Testis (tissue), 3 donors: ENCODE data around the gene CLOCK. TPM values are rescaled to one million over a fixed set of nuclear protein-coding genes. Genes with fewer than 3 reads are reported as not detected.

Experiments used
- DNase-seq: peaks from one replicate; pipeline ENCODE4 v3.0.0-alpha.2; 2019
- H3K27ac ChIP-seq, 2 donors: fragments of 200-600 bp; sonication (generic); one replicate each; pipeline ENCODE4 v1.5.1; 2019
- H3K27me3 ChIP-seq: fragments of 200-600 bp; sonication (generic); one replicate; pipeline ENCODE4 v1.5.1; 2019
- H3K36me3 ChIP-seq: fragments of 200-600 bp; sonication (generic); one replicate; pipeline ENCODE4 v1.5.1; 2017; ENCODE audit warnings: low read depth; ENCODE audit errors: missing control alignments
- H3K4me1 ChIP-seq: fragments of 200-600 bp; sonication (generic); one replicate; pipeline ENCODE4 v1.5.1; 2019
- H3K4me3 ChIP-seq, 2 donors: fragments of 200-600 bp; sonication (generic); one replicate each; pipeline ENCODE4 v1.5.1; 2017 to 2019
- H3K9me3 ChIP-seq: fragments of 200-600 bp; sonication (generic); one replicate; pipeline ENCODE4 v1.5.1; 2017
- POLR2A ChIP-seq: fragments of 450-650 bp; IDR thresholded peaks from one replicate; pipeline ENCODE4 v1.6.1; 2017; ENCODE audit warnings: antibody characterized with exemption, mild to moderate bottlenecking, moderate library complexity
- WGBS, 2 donors: methylation state at CpG; one replicate each; pipeline ENCODE4 v1.1.5; 2018; 5-methylcytosine and 5-hydroxymethylcytosine counted together
- intact Hi-C: fragments of 100-400 bp; cut with DNase I; formaldehyde crosslinking; loops from one replicate; pipeline ENCODE4 v1.15.1; 2023; ENCODE audit warnings: low total_unique reads
- polyA plus RNA-seq: library from polyadenylated mRNA; stranded (reverse); fragments of 350-450 nt; fragmentation: Illumina TruSeq; extraction: RNeasy Lipid Tissue Mini Kit (QIAGEN cat#74804); gene quantifications from one replicate; pipeline ENCODE4 v1.2.3, GENCODE V29; 2014; ENCODE audit warnings: low read depth, low replicate concordance; ENCODE audit not compliant: insufficient read depth
- total RNA-seq, 2 donors: library from RNA; depleted of rRNA; stranded (reverse); fragments of >200 nt; gene quantifications; one replicate each; pipeline ENCODE4 v1.2.3, GENCODE V29; 2016
- TF ChIP-seq, protein P1 (sequence below), 3 experiments: fragments of 450-650 bp in 2 of 3; fragments of 200-600 bp in 1 of 3; sonication (generic) in 1 of 3; IDR thresholded peaks; one replicate each; pipeline ENCODE4 v1.5.1; 2016 to 2019; ENCODE audit warnings: antibody characterized with exemption in 3 of 3, mild to moderate bottlenecking in 2 of 3, moderate library complexity in 1 of 3

The CLOCK gene
- total and polyA plus RNA-seq, 3 donors from 2014 or later: 41.9 to 48.6 (median 43.4) TPM

DNA sequence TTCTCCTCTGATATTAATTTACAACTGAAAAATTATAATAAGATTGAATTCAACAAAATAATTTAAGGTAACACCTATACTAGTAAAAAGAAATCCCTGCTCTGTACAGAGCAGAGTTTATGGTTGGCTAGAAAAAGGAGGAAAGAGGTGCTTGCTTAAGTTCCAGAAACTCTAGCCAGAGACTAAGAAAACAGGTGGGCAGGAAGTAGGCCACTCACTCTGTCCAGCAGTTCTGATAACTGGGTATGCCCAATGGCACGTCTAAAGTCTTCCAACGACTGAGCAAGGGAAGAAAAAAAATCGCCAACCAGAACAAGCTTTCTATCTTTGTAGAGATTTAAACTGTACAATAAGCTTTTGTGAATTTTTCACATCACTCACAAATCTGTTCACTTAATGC lies 108.9 kb downstream of the CLOCK start:
- DNase-seq: no peak
- Histone ChIP-seq H3K9me3 (no peaks in the 10 kb centered on the region), H3K27me3 (no peaks in the 10 kb centered on the region), H3K36me3 (no peaks in the 10 kb centered on the region), H3K4me1 (no peaks in the 10 kb centered on the region), H3K27ac (no peak overlapping the region), H3K4me3 (no peak overlapping the region)
- TF ChIP-seq, protein P1, sequence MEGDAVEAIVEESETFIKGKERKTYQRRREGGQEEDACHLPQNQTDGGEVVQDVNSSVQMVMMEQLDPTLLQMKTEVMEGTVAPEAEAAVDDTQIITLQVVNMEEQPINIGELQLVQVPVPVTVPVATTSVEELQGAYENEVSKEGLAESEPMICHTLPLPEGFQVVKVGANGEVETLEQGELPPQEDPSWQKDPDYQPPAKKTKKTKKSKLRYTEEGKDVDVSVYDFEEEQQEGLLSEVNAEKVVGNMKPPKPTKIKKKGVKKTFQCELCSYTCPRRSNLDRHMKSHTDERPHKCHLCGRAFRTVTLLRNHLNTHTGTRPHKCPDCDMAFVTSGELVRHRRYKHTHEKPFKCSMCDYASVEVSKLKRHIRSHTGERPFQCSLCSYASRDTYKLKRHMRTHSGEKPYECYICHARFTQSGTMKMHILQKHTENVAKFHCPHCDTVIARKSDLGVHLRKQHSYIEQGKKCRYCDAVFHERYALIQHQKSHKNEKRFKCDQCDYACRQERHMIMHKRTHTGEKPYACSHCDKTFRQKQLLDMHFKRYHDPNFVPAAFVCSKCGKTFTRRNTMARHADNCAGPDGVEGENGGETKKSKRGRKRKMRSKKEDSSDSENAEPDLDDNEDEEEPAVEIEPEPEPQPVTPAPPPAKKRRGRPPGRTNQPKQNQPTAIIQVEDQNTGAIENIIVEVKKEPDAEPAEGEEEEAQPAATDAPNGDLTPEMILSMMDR (IDR thresholded peaks at IDR 0.05): no peak
- TF ChIP-seq POLR2A: no peak
- intact Hi-C loops: no loop called here
- 69 to 83% methylated on average over 3 of the region's 3 CpGs for WGBS, 2 donors

DNA sequence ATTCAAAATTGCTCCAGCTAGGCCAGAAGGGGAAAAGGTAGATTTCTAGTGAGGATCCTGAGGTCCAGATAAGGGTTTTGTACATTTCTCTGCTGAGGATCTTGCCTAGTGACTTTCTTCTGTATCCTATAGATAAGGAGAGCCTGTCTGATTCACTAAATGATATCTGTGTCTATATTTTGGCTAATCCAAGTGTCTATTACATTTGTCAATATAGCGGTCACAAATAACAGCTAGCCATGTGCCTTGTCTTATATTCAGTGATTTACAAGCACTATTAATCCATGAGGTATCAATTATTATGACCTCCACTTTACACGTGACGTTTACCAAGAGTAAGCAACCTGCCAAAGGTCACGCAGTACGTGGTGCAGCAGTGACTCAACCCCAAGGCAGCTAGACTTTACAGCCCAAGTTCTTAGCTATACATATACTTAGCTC lies 109.3 kb downstream of the CLOCK start:
- intact Hi-C loops: no loop called here
- Histone ChIP-seq H3K36me3 (no peaks in the 10 kb centered on the region), H3K4me1 (no peaks in the 10 kb centered on the region), H3K27ac (no peak overlapping the region), H3K9me3 (no peaks in the 10 kb centered on the region), H3K27me3 (no peaks in the 10 kb centered on the region), H3K4me3 (no peak overlapping the region)
- TF ChIP-seq POLR2A: no peak
- TF ChIP-seq, protein P1 (IDR thresholded peaks at IDR 0.05): no peak
- DNase-seq: no peak
- WGBS, 2 donors: 88 to 90% methylated on average over 5 of the region's 5 CpGs

DNA sequence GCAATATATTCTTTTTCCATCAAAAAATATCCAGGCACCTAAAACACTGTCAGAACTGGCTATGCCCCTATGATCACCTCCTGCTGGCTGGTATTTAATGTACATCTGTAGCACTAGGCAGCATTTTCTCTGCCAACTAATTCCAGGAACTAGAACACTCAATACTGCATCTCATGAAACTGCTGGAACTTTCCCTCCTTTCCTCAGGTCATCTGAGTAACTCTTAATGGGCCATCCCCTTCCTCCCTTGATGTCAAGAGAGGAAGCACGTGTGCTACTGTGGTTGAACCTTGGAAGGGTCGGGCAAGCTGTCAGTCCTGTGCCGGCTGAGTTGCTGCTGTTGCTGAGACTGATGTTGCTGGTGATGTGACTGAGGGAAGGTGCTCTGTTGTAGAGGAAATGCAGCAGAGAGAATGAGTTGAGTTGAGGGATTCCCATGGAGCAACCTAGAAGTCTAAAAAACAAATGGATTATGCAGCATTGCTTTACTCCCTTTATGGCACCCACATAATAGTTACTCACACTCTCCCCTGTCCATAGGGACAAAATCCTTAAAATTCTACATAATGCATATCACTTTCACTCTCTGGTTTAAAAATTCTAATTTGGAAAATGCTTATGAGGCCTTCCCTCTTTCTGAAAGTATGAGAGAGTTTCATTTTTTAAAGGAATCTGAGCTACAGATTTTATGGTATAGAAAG lies 111.4 kb downstream of the CLOCK start:
- no peaks in the 10 kb centered on the region for H3K9me3 ChIP-seq
- intact Hi-C loops: no loop called here
- H3K4me3 ChIP-seq: no peak overlapping the region
- no peaks in the 10 kb centered on the region for H3K36me3 ChIP-seq
- H3K27me3 ChIP-seq: no peaks in the 10 kb centered on the region
- WGBS, 2 donors: 42 to 47% methylated on average over 3 of the region's 3 CpGs
- TF ChIP-seq, protein P1 (IDR thresholded peaks at IDR 0.05): no peak
- TF ChIP-seq POLR2A: no peak
- no peak overlapping the region for H3K27ac ChIP-seq
- DNase-seq: no peak
- H3K4me1 ChIP-seq: no peaks in the 10 kb centered on the region

DNA sequence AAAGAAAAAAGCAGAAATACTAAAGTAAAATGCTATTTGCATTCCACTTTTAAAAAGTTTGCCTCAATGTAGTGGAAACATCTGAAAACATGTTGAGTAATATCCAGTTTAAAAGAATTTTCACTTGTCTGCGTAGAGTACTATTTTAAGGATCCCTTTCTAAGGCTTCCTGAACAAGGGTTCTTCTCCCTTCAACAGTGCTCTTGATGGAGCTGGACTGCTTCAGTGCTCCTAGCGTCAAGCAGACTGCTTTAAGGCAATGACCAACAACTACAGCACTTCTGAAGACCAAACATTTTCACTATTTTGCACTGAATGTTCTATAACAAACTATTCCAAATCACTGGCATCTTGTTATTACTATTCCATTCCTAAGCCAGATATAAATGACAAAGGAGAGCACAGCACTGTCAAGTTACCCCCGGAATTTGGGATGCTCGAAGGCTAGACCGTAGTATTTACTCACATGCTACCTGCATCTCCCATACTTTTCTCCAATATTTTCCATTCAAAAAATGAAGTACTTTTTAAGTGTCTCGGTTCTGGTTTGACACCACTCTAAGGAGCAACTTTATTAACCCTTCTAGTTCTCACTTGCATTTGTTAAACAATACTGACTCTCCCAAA lies 114.9 kb downstream of the CLOCK start:
- H3K9me3 ChIP-seq: no peaks in the 10 kb centered on the region
- TF ChIP-seq, protein P1 (IDR thresholded peaks at IDR 0.05): no peak
- TF ChIP-seq POLR2A: no peak
- 73 to 79% methylated on average over 6 of the region's 6 CpGs for WGBS, 2 donors
- intact Hi-C loops: no loop called here
- no peak overlapping the region for H3K27ac ChIP-seq
- H3K4me3 ChIP-seq: no peak overlapping the region
- no peaks in the 10 kb centered on the region for H3K4me1 ChIP-seq
- no peaks in the 10 kb centered on the region for H3K27me3 ChIP-seq
- no peaks in the 10 kb centered on the region for H3K36me3 ChIP-seq
- DNase-seq: no peak
